HG03045 (cell line): Measurements from ENCODE around the gene BRIP1.
A peak's percentile ranks its signal among the peaks of the same experiment; 100 is the strongest.
"Not testable (repeated sequence)": the region's sequence is repeated elsewhere in the genome, so short reads cannot be mapped to it uniquely, and the experiment has no call there.

Experiments
- ATAC-seq: cut with Tn5 transposase; IDR thresholded peaks from one replicate; pipeline ENCODE4 v1.9.1; 2021; ENCODE audit warnings: mild to moderate bottlenecking, moderate library complexity; ENCODE audit not compliant: unreplicated experiment

BRIP1 gene

DNA sequence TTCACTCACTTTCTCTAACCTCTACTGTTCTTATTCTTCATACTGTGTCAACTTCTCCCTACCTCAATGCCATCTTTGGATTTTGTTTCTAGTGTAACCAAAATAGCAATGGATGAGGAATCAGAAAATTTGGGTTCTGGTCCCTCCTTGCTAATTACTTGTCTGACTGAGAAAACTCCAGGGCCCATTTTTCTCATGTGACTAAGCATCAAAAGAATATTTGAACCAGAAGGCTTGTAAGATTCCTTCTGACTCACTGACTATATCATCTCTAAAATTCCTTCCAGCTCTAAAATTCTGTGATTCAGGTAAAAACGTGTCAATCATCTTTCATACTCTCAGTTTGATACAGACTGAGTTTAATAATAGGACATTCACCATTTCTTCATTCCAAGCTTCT lies 57.9 kb downstream of the BRIP1 start:
- no peak for ATAC-seq

DNA sequence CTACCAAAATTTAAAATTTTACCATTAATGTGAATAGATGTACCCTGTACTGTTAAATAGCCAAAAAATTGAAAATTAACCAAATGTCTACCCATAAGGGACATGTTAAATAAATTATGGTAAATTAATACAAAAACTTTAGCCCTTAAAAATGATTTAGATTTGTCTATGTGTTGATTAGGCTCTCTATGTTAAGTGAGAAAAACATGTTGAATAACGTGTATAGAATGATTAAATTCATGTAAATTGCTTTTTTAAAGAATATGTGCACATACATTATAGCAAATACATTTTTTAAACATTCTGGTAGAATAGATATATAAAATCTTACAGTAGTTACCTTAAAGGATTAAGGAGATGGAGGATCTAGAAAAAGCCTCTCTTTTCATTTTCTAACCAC lies 59.5 kb downstream of the BRIP1 start:
- ATAC-seq: no peak

DNA sequence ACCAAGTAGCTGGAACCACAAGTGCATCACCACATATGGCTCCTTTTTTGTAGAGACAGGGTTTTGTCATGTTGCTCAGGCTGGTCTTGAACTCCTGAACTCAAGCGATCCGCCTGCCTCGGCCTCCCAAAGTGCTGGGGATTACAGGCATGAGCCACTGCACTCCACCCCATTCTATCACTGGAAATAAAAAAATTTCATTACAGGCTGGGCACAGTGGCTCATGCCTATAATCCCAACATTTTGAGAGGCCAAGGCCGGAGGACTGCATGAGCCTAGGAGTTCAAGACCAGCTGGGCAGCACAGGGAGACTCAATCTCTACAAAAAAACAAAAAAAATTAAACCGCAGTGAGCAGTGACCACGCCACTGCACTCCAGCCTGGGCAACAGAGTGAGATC lies 60.1 kb downstream of the BRIP1 start:
- ATAC-seq: no peak

DNA sequence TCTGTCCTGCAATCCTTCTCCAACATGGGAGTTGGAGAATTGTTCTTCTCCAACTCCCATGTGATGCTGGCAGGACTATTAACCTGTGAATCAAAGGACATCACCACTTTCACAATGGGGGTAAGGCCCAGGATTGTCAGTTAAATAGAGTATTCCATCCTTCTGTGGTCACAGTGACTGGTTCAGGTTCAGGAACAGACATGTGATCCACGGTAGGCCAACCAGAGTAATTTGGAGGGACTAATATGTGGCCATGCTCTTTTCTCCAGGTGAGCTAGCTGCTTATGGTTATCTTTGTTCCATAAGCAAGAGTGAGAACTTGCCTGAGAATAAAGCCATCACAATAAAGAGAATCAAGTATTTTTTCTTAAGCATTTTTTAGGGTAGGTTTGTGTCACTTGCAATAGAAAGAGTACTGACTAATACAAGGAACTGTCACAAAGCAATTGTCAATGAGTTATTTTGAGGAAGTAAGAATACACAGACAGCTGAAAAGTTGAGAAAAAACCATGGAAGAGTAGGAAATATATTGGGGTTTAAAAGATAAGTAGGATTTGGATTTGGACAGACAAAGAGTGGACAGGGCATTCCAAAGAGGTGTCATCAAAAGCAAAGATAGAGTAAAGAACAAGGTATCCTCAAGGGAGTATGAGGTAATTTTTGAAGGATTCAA lies 63.4 kb downstream of the BRIP1 start:
- no peak for ATAC-seq

DNA sequence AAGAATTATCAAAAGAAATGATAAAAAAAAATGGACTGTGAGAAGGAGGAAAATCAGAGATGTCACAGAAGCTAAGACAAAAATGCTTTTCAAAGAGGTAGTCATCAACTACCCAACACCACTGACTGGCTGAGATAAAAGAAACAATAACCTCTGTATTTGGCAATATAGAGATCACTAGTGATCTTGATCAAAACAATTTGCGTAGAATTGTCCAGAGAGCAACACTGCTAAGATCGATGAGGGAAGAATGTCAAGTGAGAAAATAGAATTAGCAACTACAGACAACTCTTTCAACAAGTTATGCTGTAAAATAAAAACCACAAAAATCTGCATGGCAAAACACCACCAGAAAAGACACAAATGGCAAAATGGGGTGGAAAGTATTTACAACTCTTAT lies 66.0 kb downstream of the BRIP1 start:
- ATAC-seq: no peak

DNA sequence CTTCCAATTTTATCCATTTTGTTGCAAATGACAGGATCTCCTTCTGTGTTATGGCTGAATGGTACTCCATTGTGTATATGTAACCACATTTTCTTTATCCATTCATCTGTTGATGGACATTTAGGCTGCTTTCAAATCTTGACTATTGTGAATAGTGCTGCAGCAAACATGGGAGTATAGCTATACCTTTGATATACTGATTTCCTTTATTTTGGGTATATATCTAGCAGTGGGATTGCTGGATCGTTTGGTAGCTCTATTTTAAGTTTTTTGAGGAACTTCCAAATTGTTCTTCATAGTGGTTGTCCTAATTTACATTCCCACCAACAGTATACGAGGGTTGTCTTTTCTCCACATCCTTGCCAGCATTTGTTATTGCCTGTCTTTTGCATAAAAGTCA lies 67.8 kb downstream of the BRIP1 start:
- ATAC-seq: no peak

DNA sequence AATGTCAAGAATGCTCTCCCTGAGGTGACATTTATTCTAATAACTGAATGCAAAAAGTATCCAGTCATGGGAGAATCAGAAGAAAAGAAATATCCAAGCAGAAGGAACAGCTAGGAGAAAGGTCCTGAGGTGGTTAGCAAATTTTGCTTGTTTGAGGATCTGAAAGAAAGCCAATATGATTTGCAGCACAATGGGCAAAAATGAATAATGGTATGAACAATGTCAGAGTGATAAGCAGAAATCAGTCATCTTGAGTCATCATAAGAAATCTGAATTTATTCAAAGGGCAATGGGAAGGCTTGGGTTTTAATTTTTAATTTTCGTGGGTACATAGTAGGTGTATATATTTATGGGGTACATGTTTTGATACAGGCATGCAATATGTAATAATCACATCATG lies 68.5 kb downstream of the BRIP1 start:
- no peak for ATAC-seq

DNA sequence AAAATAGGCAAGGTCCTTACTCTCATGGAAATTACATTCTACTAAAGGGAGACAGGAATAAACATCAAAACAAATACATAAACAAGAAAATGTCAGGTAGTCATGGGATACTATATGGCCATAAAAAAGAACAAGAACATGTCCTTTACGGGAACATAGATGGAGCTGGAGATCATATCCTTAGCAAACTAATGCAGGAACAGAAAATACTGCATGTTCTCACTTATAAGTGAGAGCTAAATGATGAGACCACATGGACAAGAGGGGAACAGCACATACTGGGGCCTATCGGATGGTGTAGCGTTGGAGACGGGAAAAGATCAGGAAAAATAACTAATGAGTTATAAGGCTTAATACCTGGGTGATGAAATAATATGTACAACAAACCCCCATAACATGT lies 69.1 kb downstream of the BRIP1 start:
- no peak for ATAC-seq

DNA sequence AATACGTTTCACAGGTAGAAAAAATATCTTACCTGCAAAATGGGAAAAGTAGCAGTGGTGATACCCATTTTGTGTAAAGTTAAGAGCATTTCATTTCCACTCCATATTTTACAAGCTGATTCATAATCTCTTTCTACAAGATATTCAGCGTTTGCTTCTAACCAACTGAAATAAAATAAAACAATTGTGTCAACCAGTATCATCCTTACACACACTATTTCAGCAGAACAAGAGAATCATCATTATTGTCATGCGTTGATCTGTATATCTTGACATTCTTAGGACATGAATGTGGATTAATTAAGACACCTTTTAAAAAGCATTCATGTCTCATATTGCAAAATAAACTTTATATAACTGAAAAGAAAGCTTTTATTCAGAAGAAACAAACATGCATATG lies 69.8 kb downstream of the BRIP1 start:
- ATAC-seq: no peak

DNA sequence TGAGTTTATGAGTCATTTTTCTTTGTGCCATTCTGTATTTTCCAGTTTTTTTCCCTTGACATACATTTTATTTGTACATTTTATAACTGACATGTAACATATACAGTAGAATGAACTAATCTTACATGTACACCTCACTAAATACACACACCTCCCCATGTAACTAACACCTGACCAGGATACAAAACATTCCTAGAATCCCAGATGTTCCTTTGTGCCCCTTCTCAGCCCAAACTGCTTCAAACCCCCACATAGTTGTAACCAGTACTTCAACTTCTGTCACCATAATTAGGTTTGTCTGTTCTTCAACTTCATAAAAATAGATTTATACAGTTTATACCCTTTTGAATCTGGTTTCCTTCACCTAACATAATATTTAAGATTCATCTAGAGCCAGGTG lies 73.5 kb downstream of the BRIP1 start:
- no peak for ATAC-seq

DNA sequence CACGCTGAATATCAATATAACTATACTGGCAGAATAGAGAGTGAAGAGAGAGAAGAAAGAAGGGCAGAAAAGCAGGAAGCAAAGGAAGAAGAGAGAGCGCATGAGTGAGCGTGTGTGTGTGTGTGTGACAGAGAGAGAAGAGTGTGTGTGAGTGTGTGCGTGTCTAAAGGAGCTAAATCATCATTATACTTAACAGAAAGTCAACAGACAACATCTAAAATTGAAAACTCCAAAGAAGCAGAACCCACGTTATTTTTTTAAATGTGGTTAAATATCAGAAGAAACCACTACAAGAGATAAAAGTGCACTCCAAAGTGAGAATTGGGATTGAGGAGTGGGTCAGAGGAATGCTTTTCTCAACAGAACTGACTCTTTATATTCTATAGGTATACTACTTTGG lies 77.2 kb downstream of the BRIP1 start:
- no peak for ATAC-seq

DNA sequence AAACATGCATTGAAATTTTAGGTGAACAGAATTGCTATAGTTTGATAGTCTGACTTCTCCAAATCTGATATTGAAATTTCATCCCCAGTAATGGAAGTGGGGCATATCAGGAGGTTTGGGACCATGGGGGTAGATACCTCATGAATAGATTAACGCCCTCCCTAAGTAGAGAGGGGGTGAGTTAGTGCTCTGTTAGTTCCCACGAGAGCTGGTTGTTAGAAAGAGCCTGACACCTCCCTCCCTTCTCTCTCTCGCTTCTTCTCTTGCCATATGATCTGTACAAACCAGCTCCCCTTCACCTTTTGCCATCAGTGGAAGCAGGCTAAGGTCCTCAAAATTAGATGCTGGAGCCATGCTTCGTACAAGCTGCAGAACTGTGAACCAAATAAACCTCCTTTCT lies 78.8 kb downstream of the BRIP1 start:
- ATAC-seq: peak; percentile 34

DNA sequence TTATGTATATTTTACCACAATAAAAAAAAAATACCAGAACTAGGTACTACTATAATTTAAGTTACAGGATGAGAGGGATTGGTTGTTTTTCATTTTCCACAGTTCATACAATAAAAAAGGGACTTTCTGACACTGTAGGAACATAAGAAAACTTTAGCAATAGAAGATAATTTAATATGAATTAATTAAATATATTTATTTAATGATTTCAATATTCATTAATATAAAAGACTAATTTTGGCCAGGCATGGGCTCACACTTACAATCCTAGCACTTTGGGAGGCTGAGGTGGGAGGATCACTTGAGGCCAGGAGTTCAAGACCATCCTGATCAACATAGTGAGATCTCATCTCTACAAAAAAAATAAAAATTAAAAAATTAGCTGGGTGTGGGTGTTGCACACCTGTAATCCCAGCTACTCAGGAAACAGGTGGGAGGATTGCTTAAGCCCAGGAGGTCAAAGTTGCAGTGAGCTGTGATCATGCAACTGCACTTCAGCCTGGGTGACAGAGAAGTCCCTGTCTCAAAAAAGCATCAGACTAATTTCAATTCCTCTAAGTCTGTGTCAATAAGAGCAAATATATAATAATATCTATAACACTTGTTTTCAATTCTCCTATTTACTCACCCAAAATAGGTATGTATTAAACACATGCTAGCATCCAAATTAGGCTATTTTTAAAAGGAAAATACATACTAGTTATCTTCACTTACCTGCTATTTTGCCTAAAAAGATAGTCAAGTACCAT lies 79.6 kb downstream of the BRIP1 start:
- ATAC-seq: peak; percentile 47

DNA sequence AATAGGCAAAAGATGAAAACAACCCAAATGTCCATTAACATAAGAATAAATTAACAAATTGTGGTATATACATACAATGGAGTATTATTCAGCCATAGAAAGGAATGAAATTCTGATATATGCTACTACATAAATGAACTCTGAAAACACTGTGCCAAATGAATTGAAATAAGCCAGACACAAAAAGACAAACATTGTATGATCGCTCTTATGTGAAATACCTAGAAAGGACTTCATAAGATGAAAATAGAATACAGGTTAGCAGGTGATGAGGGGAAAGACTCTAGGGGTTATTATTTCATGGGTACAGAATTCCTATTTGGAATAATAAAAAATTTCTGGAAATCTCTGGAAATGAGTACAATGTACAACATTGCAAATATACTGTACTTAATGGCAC lies 80.2 kb downstream of the BRIP1 start:
- no peak for ATAC-seq

DNA sequence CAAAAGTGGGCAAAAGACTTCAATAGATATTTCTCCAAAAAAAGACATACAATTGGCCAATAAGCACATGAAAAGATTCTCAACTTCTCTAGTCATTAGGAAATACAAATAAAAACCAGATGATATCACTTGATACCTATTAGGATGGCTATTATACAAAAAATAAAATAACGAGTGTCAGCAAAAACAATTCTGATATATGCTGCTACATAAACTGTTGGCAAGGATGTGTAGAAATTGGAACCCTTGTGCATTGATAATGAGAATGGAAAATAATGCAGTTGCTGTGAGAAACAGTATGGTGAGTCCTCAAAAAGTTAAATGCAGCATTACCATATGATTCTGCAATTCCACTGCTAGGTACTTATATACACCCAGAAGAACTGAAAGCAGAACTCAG lies 80.6 kb downstream of the BRIP1 start:
- no peak for ATAC-seq

DNA sequence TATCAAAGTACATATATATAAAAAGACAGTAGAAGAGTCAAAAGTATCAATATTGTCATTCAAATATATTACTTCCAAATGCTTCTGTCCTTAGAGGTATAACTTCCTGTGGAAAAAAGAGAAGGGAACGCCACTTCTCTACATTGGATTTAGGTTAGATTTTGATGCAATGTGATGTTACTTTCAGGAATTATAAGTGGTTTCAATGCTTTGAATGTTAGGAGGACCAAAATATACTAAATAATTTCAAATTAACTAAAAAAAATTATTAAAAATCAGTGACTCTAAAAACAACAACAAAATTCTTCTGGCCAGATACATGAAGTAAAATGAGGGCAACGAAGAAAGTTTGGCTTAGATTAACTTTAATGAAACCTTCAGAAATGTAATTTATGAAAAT lies 88.0 kb downstream of the BRIP1 start:
- no peak for ATAC-seq

DNA sequence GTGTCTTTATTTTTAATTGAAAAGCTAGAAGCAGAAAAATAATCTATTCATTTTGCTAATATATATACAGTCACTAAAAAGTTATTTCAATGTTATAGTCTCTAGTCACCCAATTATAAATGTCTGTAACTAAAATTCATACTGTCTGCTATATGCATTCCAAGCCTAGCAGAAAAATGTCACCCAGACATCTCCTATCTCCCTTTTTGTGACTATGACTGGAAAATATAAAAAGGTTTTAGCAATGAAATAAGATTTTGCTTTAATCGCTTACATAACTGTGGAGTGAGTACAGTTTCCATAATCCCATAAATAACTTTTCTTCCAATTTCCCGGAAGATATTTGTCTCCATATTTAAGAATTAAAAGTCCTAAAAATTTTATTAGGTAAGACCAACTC lies 88.6 kb downstream of the BRIP1 start:
- ATAC-seq: no peak

DNA sequence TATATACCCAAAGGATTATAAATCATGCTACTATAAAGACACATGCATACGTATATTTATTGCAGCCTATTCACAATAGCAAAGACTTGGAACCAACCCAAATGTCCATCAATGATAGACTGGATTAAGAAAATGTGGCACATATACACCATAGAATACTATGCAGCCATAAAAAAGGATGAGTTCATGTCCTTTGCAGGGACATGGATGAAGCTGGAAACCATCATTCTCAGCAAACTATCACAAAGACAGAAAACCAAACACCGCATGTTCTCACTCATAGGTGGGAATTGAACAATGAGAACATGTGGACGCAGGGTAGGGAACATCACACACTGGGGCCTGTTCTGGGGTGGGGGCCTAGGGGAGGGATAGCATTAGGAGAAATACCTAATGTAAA lies 89.2 kb downstream of the BRIP1 start:
- ATAC-seq: not testable (repeated sequence)

DNA sequence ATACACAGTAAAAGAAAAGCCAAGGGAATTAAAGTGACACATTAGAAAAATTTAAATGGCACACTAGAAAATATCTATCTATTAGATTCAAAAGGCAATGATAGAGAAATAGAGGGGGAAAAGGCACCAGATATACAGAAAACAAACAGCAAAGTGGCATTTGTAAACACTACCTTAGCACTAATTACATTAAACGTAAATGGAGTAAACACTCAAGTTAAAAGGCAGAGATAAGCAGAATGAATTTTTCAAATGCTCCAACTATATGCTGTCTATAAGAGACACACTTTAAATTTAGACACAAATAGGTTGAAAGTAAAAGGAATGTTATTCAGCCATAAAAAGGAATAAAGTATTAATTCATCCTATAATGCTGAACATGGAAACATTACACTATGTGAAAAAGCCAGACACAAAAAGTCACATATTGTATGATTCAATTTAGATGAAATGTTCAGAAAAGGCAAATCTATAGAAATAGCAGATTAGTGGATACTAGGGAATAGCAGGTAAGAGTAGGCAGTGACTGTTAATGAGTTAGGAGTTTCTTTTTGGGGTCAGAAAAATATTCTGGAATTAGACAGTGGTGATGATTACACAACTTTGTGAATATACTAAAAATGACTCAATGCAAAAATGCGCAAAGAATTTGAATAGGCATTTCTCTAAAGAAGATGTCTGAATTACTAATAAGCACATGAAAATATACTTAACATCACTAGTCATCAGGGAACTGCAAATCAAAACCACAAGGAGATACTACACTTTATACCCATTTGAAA lies 92.4 kb downstream of the BRIP1 start:
- no peak for ATAC-seq

DNA sequence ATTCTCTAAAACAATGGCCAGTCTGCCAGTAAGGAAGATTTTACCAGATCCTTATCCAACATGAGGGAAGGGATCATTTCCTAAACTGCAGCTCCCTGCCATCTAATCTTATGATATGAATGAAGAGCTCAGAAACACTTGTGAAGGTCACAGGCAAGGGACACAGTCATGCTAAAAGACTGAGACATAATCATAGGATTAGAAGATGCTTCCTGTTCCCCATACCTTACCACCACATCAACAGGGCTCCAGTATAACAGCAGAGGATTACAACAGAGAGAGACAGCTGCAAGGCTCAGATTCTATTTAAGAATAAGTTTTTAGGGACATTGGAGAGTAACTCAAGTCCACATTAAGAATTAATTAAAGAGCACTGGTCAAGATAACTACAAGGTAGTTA lies 93.3 kb downstream of the BRIP1 start:
- ATAC-seq: no peak

DNA sequence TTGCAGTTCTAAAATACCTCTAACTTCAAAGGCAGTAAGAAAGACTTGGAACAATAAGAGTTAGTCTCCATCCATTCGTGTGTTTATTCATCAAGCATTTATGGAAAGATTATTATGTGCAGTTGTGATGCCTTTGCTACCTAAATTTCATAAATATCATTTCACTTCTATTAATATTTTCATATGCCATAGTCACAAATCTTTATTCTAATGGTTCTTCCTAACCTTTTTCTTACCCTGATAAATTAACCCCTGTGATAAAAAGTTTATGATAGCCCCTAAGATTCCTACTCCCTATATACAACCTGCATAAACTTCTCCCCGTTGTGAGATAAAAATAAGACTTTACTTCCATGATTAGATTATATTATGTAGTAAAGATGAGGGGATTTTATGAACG lies 94.9 kb downstream of the BRIP1 start:
- ATAC-seq: no peak

DNA sequence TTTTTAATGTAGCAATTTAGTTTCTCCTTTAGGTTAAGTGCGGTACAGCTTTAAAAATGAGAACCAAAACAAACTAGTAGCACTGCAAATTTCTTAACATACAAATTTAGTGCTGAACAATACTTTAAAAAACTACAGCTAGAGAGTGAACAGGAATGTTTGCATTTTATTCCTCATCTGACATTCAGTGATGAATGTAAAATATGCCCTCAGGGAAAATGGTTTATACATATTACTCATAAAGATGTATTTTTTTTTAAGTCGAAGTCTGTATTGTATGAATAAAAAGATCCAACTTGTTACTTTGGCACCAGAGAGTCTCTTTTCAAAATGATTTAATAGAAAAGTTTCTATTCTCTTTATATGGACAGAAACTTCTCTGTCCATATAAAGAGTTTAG lies 96.8 kb downstream of the BRIP1 start:
- no peak for ATAC-seq
